Panc1 (cell line): Measurements from ENCODE around the gene FKBP9.

Experiments used
- CTCF ChIP-seq: fragments of 450-650 bp; IDR thresholded peaks from 2 replicates; pipeline ENCODE4 v1.5.1; 2017; ENCODE audit warnings: mild to moderate bottlenecking
- POLR2AphosphoS5 ChIP-seq: IDR thresholded peaks from 2 replicates; pipeline ENCODE4 v1.6.1; 2012; ENCODE audit warnings: mild to moderate bottlenecking, low read depth, low read length, moderate library complexity
- REST ChIP-seq, 2 experiments: IDR thresholded peaks; 2 replicates each; pipeline ENCODE4 v1.6.1; 2011 to 2012; ENCODE audit warnings: low read depth in 2 of 2, control low read depth in 1 of 2, low read length in 1 of 2, mild to moderate bottlenecking in 1 of 2, moderate library complexity in 1 of 2; ENCODE audit not compliant: insufficient read depth in 1 of 2

- no peak for TF ChIP-seq CTCF
- no peak for TF ChIP-seq POLR2AphosphoS5
- TF ChIP-seq REST (IDR thresholded peaks at IDR 0.05; ENCODE audit: insufficient read depth in 1 of 2, low read depth in 2 of 2, low read length in 1 of 2), result no peak
Measured at GRCh38 chr7:33054261-33054964, 97.2 kb downstream of the FKBP9 start.
